GM06990 (cell line): ENCODE measurements around the gene USP46.

Experiments used
- DNase-seq: peaks from one replicate; pipeline ENCODE4 v3.0.0-alpha.2; 2011; ENCODE audit not compliant: insufficient read length; ENCODE audit errors: extremely low read depth
- H3K27me3 ChIP-seq: replicated peaks from 2 replicates; pipeline ENCODE4 v1.6.0; 2011; ENCODE audit warnings: low read length; ENCODE audit not compliant: control insufficient read depth, insufficient read depth
- H3K36me3 ChIP-seq: 2 replicates; pipeline ENCODE4 v1.5.1; 2011; ENCODE audit warnings: low read length; ENCODE audit not compliant: control insufficient read depth, insufficient read depth
- H3K4me3 ChIP-seq: replicated peaks from 2 replicates; pipeline ENCODE4 v1.5.1; 2011; ENCODE audit warnings: low read depth, mild to moderate bottlenecking, control low read depth, low read length
- CTCF ChIP-seq: IDR thresholded peaks from 2 replicates; pipeline ENCODE4 v1.5.1; 2011; ENCODE audit warnings: low read length, control low read depth, mild to moderate bottlenecking, inconsistent platforms; ENCODE audit not compliant: insufficient read depth, poor library complexity, severe bottlenecking

USP46 gene

GRCh38 chr4:52573551-52573950 lies 85.5 kb downstream of the USP46 start:
- no peak for DNase-seq
- no peak overlapping the region for H3K4me3 ChIP-seq
- TF ChIP-seq CTCF, result no peak
- H3K27me3 ChIP-seq, result no peaks in the 10 kb centered on the region
- H3K36me3 ChIP-seq, result no peaks in the 10 kb centered on the region

GRCh38 chr4:52572936-52573485 lies 86.1 kb downstream of the USP46 start:
- no peaks in the 10 kb centered on the region for H3K27me3 ChIP-seq
- no peak overlapping the region for H3K4me3 ChIP-seq
- no peak for DNase-seq
- TF ChIP-seq CTCF, result no peak
- H3K36me3 ChIP-seq, result no peaks in the 10 kb centered on the region

- no peak for DNase-seq
- no peak overlapping the region for H3K4me3 ChIP-seq
- no peaks in the 10 kb centered on the region for H3K27me3 ChIP-seq
- TF ChIP-seq CTCF, result no peak
- no peaks in the 10 kb centered on the region for H3K36me3 ChIP-seq
Measured at GRCh38 chr4:52568351-52568750, 90.8 kb downstream of the USP46 start.

- no peak for TF ChIP-seq CTCF
- Histone ChIP-seq H3K27me3 (no peaks in the 10 kb centered on the region), H3K36me3 (no peaks in the 10 kb centered on the region), H3K4me3 (no peak overlapping the region)
- no peak for DNase-seq
Measured at GRCh38 chr4:52566136-52567031, 92.7 kb downstream of the USP46 start.

- H3K27me3 ChIP-seq, result no peaks in the 10 kb centered on the region
- H3K36me3 ChIP-seq, result no peaks in the 10 kb centered on the region
- TF ChIP-seq CTCF, result no peak
- DNase-seq, result no peak
- H3K4me3 ChIP-seq, result no peak overlapping the region
Measured at GRCh38 chr4:52560844-52561280, 98.2 kb downstream of the USP46 start.
